Epithelial cell of prostate (primary cell): Measurements from ENCODE around the gene TRIP12.
"Not testable (repeated sequence)": the region's sequence is repeated elsewhere in the genome, so short reads cannot be mapped to it uniquely, and the experiment has no call there.

Experiments
- DNase-seq: peaks from one replicate; pipeline ENCODE4 v3.0.0-alpha.2; 2011; ENCODE audit warnings: low read depth, low spot score
- H3K27ac ChIP-seq: fragments of 450-650 bp; 2 replicates; pipeline ENCODE4 v1.5.1; 2017; ENCODE audit warnings: mild to moderate bottlenecking

Gene TRIP12

DNA sequence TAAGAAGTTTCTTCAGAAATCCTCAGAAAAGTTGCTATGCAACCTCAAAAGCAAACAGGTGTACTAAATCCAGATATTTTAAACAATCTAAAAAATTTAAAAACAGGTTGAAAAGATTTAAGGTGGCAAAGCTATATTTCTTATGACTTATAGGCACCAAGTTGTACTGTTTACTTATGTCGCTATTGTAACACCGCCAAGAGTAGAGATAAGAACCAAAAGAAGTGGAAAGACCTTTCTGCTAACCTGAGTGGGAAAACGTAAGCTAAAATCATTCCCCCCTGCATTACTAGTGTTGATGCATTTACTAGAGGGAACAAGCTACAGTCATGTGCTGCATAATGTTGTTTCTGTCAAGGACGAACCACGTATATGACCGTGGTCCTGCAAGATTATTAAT lies 83.1 kb downstream of the TRIP12 start:
- no peak for DNase-seq

DNA sequence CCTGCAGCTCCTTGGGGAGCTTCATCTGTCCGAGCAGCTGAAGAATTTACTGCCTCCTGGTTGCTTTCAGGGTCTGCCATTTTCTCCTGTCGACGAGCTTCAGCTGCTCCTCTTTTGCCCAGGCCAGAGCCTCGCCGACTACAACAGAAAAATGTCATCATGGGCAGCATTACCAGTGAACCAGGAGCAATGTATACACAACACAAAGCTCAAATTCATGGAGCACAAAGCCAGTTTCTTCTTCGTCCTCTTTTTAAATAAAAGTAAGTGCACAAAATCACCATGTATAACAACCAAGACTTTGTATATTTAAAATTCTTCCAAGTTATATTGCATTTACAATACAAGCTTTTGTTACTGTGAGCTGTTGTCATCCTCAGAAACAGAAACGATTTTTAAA lies 85.0 kb downstream of the TRIP12 start:
- H3K27ac ChIP-seq: no peak overlapping the region

More for the DNA sequence above, 83.1 kb downstream of the TRIP12 start:
- H3K27ac ChIP-seq: no peak overlapping the region

DNA sequence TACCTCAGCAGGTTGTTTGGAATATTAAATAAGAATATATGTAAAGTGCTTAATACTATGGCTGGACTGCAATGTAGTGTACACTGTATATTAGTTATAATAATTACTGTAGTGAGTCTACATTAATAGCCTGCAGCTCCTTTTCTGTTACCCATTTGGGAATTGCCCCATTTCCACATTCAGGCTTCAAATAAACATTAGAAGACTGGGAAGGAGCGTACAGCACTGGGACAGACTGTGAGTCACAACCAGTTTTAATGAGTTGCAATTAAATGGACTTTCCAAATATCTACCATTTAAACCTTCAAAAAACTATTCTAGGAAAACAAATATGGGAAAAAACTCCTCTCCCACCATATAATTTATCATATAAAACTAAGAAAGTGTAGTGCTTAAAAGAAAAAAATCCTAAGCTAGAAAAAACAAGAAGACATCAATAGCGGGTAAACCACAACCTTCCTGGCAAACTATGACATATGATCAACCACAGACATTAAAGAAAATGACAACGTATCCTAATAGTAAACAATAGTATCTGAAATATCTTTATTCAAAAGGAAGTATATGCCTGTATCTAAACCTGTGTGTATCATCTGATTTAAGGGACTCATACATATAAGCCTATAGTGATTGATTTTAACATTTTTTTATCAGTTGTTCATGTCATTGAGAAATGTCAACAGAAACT lies 86.1 kb downstream of the TRIP12 start:
- DNase-seq: no peak

More for the DNA sequence above, 85.0 kb downstream of the TRIP12 start:
- no peak for DNase-seq

DNA sequence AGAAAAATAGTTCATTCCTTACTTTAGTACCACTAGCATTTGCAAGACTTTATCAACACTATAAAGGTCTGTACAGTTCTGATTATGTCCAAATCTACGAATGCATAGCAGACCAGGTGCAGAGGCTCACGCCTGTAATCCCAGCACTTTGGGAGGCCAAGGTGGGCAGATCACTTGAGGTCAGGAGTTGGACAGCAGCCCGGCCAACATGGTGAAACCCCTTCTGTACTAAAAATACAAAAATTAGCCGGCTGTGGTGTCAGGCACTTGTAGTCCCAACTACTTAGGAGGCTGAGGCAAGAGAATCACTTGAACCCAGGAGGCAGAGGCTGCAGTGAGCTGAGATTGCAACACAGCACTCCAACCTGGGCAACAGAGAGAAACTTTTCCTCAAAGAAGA lies 87.4 kb downstream of the TRIP12 start:
- not testable (repeated sequence) for H3K27ac ChIP-seq, DNase-seq

More for the DNA sequence above, 86.1 kb downstream of the TRIP12 start:
- H3K27ac ChIP-seq: no peak overlapping the region

DNA sequence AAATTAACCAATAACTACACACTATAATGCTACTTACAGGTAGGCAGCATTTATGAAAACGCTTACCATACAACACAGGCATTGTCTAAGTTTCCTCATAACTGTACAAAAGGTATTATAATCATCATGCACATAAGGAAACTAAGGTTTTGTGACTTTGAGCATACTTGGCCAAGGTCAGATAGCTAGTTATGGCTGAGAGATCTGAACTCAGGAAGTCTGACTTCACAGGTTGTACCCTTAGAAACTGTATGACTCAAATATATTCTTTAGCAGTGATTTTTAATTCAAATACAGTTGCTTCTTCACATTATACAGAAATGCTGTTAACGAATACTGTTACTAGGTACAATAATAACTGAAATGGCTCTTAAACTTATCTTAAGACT lies 89.3 kb downstream of the TRIP12 start:
- DNase-seq: no peak
- H3K27ac ChIP-seq: no peak overlapping the region

DNA sequence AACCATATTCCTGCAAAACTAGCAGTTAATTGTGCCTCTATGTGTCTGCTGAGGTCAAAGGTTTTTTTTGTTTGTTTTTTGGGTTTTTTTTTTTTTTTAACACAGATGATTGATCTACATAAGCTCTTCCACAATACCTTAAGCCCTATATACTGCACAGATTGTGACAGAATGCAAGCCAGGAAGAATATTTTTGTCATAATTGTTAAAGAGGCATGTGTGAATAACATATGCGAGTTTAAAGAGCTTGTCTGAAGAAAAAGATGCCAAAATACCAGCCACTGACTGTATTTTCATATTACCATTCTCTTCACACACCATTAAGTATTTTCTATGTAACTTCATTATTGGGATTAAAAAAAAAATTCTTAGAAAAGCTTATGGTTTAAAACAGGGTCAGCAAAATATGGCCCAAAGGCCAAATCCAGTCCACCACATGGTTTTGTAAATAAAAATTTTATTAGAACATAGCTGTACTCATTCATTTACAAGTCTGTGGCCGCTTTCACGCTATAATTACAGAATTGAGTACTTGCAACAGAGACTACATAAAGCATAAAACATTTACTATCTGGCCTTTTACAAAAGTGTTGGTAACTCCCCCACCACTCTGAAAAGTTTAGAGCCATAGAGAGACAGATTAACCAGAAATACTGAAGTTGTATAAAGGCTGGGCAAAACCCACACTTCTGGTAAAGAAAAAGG lies 89.9 kb downstream of the TRIP12 start:
- H3K27ac ChIP-seq: no peak overlapping the region
- DNase-seq: no peak

DNA sequence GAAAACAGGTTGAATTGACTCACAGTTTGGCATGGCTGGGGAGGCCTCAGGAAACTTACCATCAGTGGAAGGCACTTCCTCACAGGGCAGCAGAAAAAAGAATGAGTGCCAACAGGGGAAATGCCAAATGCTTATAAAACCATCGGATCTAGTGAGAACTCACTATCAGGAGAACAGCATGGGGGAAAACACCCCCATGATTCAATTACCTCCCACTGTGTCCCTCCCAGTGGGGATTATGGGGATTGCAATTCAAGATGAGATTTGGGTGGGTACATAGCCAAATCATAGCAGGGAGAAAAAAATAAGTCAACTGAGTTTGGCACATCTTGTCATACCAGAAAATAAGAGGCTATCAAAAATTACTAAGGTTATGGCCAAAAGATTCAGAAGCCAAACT lies 96.3 kb downstream of the TRIP12 start:
- no peak overlapping the region for H3K27ac ChIP-seq
- DNase-seq: no peak

DNA sequence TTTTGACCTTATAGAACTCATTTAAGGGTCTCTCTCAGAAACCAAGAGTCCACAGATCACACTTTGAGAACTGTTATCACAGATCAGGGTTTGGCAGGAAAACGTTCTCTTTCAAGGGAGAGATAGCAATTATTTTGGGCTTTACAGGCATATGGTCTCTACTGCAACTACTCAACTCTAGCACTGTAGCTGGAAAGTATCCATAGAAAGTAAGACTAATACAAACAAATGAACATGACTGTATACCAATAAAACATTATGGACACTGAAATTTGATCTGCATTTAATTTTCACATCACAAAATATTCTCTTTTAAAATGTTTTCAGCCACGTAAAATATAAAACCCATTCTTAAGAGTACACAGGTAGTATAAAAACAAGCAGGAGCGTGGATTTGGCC lies 100.5 kb downstream of the TRIP12 start:
- no peak for DNase-seq
- no peak overlapping the region for H3K27ac ChIP-seq

DNA sequence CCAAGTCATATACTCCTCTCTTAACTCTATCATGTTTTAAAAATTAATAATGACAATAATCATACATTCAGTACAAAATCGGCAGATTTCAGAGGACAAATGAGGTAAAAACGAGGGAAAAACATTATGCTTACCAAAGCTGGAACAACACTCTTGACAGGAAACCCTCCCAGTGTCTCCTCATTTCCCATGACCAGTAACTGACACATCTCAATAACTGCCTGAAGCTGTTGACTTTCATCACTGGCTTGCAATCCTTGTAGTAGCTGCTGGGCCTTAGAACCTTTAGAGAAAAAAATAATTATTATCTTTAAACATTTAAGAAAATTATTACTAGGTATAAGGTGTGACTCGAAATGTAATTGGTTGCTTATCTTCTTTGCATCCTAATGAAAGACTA lies 103.6 kb downstream of the TRIP12 start:
- peak overlapping the region; percentile 18 for H3K27ac ChIP-seq
- DNase-seq: no peak

DNA sequence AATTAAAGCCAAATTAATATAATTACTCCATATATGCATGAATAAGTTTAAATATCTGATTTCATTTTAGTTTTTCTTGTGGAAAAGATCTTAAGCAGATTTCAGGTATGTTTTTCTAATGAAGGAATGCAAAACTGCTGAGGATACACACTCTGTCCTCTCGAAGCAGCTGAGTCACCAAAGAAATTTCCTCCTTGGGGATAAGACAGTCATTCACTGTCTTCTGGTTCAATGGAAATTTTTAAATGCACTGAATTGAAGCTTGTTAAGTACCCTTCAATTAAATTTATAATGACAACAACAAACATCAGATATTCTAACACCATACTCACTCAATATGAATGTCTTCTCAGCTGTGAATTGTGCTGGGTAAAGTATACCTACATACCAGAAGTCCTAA lies 106.0 kb downstream of the TRIP12 start:
- peak overlapping the region; percentile 27 for H3K27ac ChIP-seq
- DNase-seq: no peak

DNA sequence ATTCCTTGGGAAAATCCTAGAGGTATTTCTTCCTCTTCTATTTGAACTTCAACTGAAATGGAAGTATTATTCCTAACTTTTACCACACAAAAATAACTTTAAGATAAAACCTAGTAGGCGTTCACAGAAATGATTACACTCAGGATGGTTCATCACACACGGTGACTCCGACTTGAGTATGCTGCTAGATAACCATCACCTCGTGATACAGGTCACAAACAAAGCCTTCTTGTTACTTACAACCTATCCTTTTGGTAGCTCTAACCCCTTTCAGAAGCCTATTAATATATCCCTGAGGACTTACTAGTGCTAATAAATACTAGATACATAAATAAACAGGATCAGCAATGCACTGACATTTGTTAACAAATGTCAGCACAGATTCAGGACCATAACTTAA lies 106.5 kb downstream of the TRIP12 start:
- H3K27ac ChIP-seq: peak overlapping the region; percentile 27
- DNase-seq: no peak

DNA sequence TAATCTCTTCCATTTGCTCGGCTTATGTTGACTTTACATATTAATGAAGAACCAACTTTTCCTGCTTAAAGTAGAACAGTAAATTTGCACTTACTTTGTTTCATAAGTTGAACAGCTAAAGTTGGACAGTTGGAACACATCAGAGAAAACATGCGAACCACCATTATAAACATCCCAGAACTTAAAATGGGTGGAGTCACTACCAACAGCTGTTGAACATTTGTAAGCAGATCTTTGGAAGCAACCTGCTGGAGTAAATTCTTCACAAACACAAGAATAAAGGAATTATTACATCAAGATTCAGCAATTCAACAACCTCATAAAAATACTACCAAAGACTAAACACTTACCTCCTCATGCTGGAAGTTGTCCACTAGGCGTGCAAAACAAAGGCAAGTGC lies 111.0 kb downstream of the TRIP12 start:
- DNase-seq: no peak
- no peak overlapping the region for H3K27ac ChIP-seq

DNA sequence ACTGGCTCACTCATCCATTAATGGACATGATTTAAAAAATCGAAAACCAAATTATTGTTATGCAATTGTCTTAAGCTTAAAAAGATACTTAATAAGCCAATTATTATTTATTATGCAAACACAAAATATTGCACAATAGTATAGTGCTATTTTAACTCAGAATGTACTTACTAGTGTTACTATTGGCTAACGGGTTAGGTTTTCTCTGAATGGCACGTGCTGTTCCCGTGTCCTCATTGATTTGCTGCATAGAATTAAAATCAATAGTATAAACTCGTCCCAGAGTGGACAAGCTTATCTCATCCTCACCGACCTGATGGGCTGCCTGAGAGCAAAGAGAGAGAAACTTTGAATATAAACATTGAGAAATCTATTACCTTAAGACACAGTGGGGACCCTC lies 116.2 kb downstream of the TRIP12 start:
- H3K27ac ChIP-seq: no peak overlapping the region
- DNase-seq: no peak

DNA sequence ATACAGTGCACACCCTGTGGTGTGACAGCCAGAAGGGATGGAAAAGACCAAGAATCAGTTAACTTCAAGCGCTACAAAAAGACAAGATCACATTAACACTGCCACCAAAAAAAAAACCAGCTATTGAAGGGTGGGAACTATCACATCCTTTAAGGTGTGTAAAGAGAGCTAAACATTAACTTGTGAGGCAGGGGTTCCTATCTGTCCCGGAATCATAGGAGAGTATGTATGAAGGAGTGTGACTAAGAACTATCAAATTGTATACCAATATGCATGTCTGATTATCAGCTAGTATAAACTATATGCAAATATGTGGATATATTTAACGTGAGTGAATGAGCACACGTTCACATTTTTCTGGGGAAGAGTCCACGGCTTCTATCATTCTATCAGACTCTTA lies 119.0 kb downstream of the TRIP12 start:
- H3K27ac ChIP-seq: no peak overlapping the region
- no peak for DNase-seq

DNA sequence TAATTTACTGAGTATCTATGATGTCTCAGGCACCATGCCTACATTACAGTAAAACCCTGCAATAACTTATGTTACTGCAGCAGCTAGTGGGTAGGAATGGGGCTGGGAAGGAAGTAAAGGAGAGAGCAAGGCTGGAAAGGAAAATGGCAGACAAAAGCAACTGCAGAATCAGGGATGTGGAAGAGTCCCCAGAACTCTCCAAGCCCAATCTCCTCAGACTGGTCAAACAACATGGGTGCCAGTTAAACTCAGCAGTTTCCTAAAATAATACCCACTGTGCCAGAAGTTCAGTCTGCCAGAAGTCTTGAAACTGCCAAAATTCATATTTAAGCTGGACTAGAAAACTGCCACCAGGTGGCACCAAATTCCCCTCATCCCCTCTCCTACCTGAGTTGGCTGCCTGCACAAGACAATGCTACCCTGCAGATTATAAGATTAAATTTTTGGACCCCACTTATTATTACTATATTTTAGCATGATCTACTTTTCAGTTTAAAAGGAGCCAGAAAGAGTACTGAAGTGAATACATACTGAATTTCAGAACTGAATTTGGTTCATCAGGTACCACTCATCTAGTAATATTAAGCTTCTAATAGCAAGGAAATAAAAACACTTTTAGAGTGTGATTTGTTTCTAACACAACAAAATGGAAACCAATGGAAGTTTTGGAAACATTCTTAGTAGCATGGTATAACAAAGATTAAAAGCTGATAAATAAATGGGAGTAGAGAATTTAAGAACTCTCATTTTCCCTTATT lies 120.6 kb downstream of the TRIP12 start:
- peak overlapping the region; percentile 34 for H3K27ac ChIP-seq
- no peak for DNase-seq

DNA sequence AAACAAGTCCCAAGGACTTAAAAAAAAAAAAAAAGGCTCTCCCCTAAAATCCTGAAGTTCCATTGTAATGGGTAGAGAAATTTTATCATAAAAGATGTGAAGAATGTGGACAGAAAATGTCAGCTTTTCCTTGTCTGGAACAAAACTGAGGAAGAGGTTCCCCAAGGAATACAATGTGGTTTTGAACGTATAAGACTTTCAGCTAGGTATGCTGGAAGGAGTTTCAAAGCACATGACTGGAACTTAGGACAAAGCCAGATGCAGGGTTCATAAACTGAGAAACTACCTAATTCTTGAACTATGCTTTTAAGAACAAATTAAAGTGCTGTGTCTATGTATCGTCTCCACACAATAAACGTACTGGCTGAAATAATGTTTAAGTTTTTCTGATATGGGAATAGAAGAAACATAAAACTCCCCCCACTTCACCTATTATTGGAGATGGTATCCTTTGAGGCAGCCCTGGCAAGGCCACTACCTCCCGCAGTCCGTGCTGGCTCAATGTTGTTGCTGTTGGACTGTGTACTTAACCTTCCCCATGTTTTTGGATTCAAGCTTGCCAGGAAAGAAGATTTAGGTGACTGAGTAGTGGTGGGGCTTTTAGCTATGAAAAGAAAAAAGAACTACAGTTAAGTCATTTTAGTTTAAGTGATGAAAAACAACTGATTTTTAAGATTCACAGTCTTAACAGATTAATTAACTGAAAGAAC lies 123.2 kb downstream of the TRIP12 start:
- no peak overlapping the region for H3K27ac ChIP-seq

DNA sequence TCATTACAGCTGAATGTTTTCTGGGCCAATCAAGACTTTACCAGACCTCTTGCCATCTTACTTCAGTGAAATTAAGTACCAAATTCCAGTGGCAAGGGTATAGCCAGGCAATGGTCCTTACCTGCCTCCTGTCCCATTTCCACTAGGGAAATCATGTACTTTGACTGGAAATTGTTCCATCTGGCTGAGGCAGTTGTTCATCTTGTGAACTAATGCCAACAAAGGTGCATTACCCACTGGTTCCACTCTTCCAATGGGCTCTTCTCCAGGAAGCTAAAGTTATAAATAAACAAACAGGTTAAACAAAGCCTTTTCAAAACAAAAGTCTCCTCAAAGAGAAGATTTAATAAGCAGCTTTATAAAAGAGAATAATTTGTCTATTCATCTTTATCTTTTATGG lies 126.8 kb downstream of the TRIP12 start:
- no peak for DNase-seq
- H3K27ac ChIP-seq: no peak overlapping the region

More for the DNA sequence above, 123.2 kb downstream of the TRIP12 start:
- DNase-seq: no peak

DNA sequence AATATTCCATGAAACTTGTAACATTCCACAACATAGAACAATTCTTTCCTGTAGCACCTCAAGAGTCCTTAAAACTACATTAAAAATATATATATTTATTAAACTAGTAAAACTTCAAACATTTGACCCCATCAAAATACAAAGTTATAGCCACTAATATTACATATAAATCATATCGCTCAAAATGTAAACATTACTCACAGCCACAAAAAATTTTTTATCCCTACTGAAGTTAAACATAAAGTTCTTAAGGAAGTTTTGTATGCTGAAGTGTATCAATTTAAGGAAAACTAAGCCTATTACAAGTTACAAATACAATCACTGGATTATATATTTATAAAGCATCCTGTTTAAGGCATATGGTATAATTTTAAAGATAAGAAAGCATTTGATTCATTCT lies 127.2 kb downstream of the TRIP12 start:
- DNase-seq: no peak
- H3K27ac ChIP-seq: no peak overlapping the region

DNA sequence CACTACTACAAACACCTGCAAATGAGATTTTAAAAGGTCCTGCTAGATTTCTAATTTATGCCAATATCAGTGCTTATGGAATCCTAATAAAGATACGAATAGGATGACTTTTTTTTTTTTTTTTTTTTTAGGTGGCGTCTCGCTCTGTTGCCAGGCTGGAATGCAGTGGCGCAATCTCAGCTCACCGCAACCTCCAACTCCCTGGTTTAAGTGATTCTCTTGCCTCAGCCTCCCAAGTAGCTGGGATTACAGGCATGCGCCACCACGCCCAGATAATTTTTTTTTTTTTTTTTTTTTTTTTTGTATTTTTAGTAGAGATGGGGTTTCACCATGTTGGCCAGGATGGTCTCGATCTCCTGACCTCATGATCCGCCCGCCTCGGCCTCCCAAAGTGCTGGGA lies 135.5 kb downstream of the TRIP12 start:
- H3K27ac ChIP-seq: not testable (repeated sequence)

DNA sequence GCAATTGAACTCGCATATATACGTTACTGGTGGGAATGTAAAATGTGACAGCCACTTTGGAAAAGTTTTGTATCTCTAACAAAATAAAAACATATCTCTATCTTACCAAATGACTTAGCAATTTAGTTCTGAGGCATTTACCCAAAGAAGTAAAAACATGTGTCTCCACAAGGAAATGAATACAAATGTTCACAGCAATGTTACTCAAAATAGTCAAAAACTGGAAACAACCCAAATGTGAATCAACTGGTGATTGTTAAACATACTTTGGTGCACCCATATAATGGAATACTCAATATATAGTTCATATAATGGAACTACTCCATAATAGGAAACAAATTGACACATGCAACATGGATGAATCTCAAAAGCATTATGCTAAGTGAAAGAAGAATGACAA lies 137.0 kb downstream of the TRIP12 start:
- H3K27ac ChIP-seq: no peak overlapping the region
- DNase-seq: no peak

More for the DNA sequence above, 135.5 kb downstream of the TRIP12 start:
- DNase-seq: not testable (repeated sequence)
